Measurements from ENCODE around the gene SNRPD1. TPM values are rescaled to one million over a fixed set of nuclear protein-coding genes. Genes with fewer than 3 reads are reported as not detected.
"Not testable (repeated sequence)": the region's sequence is repeated elsewhere in the genome, so short reads cannot be mapped to it uniquely, and the experiment has no call there.

SNRPD1 gene
- total RNA-seq (2014; rRNA removed; shearing (Covaris generic)) = 64.1 and 68.4 TPM in 2 replicates
- 31.8 and 48.1 TPM in 2 replicates for polyA plus RNA-seq (2015; cell fraction: cytosol; rRNA removed)
- 7.7 and 9.8 TPM in 2 replicates for polyA plus RNA-seq (2015; cell fraction: nucleus; rRNA removed)

DNA sequence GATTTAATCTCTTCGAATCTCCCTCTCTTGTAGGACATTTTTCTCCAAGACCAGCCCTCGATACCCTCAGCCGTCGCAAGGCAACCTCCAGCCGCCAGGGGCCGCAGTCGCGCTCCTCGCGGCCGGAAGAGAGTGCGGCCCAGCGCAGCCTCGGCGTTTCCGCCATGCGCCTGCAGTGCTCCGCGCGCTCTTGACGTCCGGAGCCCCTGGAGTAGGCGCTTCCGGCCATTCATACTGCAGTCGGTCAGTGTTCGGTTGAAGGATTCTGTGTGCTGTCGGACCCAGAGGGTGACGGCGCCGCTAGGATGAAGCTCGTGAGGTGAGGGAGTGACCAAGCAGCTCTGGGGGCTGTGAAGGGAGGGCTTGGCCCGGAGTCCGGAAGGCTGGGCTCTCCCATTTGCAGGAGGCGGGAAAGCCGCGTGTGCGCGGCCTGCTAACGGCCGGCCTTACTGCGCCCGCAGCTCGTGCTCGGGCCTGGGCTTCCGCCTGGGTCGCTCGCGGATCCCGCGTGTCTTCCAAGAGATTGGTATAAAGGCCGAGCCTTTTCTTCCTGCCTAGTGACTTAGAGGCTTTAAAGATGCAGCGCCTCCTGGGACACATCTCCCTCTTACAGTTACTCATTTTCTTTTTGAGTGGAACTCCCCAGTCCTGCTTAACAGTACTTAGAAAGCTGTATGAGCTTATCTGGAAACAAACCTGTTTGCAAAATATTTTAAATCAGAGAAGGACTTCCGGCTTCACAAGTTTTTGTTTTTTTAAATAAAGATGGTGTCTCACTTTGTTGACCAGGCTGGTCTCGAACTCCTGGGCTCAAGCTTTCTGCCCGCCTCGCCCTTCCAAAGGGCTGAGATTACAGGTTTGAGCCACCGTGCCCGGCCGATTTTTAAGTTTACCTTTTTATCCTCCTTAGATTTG is at the start of gene SNRPD1:
TSS of gene SNRPD1 (plus strand) at position 190 of the 915 bp plus-strand sequence. CDS start at position 306, 116 bp downstream.
- in situ Hi-C loops (cut with HindIII; ENCODE audit: low pct_unique_long_range_greater_than_20kb, low sequenced_read_pairs) = no loop called here
- peak; percentile 89 for DNase-seq (ENCODE audit: low read depth, low spot score)

DNA sequence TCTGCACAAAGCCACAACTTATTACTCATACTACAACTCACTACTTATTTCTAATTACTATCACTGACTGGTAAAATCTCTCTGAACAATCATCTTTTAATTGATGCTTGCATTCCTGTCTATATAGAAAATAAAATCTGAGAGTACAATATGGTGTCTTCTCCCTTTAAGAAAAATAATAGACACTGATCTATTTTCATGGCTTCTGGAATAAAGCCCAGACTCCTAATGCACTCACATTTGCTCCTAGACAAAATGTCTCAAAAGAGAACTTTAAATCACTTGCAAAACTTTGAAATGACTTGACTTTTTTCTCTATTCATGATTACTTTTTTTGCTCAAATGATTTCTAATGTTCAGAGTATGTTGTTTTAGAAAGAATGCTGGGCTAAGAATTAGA is 40.3 kb upstream of the SNRPD1 start:
- in situ Hi-C loops (cut with HindIII; ENCODE audit: low pct_unique_long_range_greater_than_20kb, low sequenced_read_pairs) = no loop called here
- no peak for DNase-seq (ENCODE audit: low read depth, low spot score)

DNA sequence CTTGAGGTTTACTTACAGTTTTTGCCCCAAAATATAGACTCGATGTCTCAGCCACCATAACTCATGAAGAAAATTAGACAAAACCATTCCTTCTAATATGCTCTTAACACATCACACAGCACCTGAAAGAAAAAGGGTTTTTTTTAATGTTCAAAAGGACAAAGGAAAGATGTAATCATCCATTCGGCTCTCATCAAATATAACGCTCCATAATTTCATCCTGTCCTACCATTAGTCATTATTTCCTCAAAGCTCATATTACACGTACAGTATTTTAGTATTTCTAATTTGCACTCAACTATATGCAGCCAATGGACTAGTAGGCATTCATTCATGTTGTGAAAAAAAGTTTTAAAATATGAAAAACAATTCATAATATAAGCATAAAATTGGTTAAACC is 36.5 kb upstream of the SNRPD1 start:
- in situ Hi-C loops (cut with HindIII; ENCODE audit: low pct_unique_long_range_greater_than_20kb, low sequenced_read_pairs) = no loop called here

DNA sequence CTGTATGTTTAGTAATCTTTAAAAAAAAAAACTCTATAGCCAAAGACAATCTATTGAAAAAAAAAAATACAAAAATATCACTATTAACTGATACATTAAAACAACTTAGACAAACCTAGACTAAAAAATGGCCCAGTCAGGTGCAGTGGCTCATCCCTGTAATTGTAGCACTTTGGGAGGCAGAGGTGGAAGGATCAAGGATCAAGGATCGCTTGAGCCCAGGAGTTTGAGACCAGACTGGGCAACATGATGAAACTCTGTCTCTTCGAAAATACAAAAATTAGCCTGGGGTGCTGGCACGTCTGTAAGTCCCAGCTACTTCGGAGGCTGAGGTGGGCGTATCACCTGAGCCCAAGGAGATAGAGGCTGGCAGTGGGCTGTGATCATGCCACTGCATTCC is 27.7 kb upstream of the SNRPD1 start:
- no peak for DNase-seq (ENCODE audit: low read depth, low spot score)
- in situ Hi-C loops (cut with HindIII; ENCODE audit: low pct_unique_long_range_greater_than_20kb, low sequenced_read_pairs) = no loop called here

More for the DNA sequence above, 36.5 kb upstream of the SNRPD1 start:
- no peak for DNase-seq (ENCODE audit: low read depth, low spot score)

DNA sequence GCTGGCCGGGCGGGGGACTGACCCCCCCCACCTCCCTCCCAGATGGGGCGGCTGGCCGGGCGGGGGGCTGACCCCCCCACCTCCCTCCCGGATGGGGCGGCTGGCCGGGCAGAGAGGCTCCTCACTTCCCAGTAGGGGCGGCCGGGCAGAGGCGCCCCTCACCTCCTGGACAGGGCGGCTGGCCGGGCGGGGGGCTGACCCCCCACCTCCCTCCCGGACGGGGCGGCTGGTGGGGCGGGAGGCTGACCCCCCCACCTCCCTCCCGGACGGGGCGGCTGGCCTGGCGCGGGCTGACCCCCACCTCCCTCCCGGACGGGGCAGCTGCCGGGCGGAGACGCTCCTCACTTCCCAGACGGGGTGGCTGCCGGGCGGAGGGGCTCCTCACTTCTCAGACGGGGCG is 19.8 kb upstream of the SNRPD1 start:
- in situ Hi-C loops (cut with HindIII; ENCODE audit: low pct_unique_long_range_greater_than_20kb, low sequenced_read_pairs); DNase-seq (ENCODE audit: low read depth, low spot score): not testable (repeated sequence)

DNA sequence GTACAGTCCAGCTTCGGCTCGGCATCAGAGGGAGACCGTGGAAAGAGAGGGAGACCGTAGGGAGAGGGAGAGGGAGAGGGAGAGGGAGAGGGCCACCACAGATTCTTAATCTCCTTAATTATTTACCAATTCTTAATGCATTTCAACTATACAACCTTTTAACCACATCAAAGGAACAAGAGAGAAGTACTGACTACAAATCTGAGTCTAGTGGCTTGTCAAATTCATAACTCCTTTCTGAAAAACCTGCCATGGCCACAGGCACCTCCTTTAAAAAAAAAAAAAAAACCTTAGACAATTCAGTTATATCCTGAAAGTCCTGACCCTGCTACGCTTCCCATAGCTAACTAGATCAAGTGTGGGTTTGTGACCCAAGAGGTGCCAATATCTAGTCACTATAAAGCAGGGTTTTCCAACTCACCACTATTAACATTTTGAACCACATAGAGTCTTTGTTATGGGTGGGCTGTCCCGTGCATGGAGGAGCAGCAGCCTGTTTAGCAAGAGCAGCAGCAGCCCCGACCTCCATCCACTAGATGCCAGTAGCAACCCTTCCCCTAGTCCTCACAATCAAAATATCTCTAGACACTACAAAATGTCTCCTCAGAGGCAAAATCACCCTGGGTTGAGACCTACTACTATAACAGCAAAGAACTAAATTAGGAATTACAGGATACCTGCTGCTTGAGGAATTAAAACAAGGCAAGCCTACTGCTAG is 18.4 kb upstream of the SNRPD1 start:
- DNase-seq (ENCODE audit: low read depth, low spot score) = no peak
- in situ Hi-C loops (cut with HindIII; ENCODE audit: low pct_unique_long_range_greater_than_20kb, low sequenced_read_pairs) = no loop called here

DNA sequence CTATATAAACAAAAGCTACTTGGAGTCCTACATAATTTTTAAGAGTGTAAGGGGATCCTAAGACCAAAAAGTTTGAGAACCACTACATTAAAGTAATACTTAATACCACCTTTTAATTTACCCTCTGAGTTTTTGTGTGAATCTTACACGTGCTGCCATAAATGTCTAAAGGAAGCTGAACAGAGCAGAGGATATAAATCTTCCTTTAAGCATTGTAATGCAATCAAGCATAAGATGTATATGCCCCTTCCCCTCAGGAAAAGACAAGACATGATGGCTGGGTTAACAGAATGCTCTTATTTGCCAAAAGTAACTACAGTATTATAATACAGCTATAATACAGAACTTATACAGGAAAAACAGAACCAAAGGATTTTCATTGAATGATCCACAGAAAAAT is 14.5 kb upstream of the SNRPD1 start:
- DNase-seq (ENCODE audit: low read depth, low spot score) = no peak
- in situ Hi-C loops (cut with HindIII; ENCODE audit: low pct_unique_long_range_greater_than_20kb, low sequenced_read_pairs) = no loop called here

DNA sequence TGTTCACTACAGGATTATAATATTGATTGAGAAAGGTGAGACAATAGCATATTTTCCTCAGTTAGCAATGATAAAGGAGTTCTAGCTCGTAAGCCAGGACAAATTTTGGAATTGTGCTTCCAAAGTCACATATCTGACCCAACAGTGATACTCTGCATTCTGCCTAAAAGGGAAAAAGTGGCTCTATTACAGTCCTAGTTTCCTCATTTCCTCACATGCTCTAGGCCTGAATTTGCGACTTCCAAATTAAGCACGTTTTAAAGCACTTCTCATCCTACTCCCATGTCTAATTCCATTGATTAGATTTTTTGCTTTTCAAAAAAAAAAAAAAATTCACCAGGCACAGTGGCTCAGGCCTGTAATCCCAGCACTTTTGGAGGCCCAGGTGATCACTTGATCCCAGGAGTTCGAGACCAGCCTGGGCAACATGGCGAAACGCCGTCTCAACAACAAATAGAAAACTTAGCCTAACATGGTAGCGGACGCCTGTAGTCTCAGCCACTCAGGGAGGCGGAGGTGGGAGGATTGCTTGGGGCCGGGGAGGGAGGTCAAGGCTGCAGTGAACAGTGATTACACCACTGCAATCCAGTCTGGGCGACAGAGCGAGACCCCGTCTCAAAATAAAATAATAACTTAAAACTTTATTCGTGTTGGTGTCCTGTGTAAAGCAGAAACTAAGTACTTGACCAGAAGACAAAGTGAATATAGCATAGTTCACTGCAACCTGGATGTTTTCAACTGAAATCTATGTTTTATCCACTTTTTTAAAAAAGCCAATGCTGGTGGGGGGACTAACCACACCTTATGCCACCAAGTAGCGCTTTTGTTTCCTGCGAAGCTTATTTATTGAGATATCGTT is 13.2 kb upstream of the SNRPD1 start:
- peak; percentile 65 for DNase-seq (ENCODE audit: low read depth, low spot score)

DNA sequence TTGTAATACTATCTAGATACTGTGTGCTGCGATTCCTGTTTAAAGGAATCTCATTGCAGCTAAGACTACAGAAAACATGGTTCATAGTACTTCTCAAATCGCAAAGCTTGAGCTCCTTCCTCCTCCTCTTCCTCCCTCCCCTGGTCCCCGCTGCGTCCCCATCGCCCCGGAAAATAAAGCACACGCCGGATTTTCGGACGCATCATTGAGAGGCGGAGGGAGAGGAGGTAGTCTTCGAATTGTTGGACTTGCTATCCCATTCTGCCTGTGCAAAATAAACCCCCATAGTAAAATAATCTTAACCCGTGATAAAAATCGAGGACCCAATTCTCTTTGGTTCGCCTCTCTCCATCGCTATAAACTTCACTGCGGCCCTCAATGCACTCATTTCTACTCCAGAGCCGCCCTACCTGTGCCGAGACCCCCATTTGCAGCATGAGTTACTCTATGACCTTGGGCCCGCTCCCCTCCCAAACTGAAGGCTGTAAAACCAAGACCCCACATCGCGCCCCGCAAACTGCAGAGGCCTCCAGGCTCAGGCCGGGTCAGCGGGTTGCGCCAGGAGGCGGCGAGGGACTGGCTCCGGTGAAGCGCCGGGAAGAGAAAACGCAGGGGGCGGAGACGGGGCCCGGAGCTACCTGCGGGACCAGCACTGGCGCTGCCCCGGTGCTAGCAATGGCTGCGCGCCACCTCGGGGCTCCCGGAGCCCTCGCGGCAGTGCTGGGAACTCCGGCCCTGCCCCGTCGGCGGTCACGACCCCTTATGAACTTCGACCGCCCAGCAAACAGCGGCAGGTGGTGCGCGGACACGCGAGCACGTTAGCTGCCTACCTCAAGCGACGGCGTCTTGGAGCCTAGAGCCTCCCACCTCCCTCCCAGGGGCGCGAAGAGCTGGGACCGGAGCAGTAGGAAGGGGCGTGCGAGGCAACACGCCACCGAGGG is 12.3 kb upstream of the SNRPD1 start:
- no peak for DNase-seq (ENCODE audit: low read depth, low spot score)
- in situ Hi-C loops (cut with HindIII; ENCODE audit: low pct_unique_long_range_greater_than_20kb, low sequenced_read_pairs) = no loop called here

More for the DNA sequence above, 13.2 kb upstream of the SNRPD1 start:
- in situ Hi-C loops (cut with HindIII; ENCODE audit: low pct_unique_long_range_greater_than_20kb, low sequenced_read_pairs) = no loop called here

DNA sequence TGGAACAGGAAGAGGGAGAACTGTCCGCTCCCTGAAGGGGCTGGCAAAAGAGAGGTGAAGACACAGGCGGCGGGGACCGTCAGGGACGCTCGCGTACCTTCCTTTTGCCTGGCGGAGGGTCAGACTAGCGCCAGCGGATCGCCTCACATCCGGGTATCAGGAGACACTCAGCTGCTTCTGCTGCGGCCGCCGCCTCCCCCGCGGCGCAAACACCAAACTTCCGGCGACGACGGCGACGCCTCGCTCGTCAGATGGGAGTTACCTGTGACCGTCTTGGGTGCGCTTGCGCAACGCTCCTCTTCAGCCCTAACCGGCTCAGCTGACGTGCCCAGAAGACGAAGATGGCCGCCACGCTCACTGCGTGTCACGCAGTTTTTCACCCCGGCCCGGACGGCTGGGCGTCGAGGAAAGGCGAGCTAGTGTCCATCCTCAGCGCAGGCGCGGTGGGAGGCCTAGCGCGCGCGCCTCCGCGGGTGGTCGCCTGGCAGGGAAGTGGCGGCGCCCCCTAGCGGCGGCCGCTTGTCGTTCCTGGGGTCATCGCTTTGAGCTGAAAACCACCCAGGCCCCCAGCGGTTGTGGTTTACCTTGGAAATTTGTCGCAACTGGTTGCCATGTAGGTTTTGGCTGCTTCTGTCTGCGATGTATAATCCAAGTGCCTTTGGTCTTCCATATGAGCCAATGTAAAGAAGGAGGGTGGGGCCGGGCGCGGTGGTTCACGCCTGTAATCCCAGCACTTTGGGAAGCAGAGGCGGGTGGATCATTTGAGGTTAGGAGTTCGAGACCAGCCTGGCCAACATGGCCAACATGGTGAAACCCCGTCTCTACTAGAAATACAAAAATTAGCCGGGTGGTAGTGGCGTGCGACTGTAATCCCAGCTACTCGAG is 11.3 kb upstream of the SNRPD1 start, which contains the start of gene ESCO1:
TSS of gene ESCO1 (minus strand) at position 179 of the 885 bp plus-strand sequence. CDS start 25,861 bp downstream, outside the sequence.
- DNase-seq (ENCODE audit: low read depth, low spot score) = peak; percentile 98
- in situ Hi-C loops (cut with HindIII; ENCODE audit: low pct_unique_long_range_greater_than_20kb, low sequenced_read_pairs) = no loop called here

DNA sequence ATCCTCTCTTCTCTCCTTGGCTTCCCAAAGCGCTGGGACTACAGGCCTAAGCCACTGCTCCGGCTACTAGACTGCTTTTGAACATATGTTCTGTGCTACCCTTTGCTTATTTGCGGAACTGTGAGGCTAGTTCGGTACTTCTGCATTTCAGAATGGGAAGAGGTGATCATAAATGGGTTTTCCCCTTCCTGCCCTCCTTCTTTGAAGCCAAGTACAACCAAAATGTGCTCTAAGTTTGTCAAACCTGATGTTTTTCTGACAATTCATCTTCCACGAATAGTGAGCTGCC is 9.9 kb upstream of the SNRPD1 start:
- in situ Hi-C loops (cut with HindIII; ENCODE audit: low pct_unique_long_range_greater_than_20kb, low sequenced_read_pairs) = no loop called here
- no peak for DNase-seq (ENCODE audit: low read depth, low spot score)

DNA sequence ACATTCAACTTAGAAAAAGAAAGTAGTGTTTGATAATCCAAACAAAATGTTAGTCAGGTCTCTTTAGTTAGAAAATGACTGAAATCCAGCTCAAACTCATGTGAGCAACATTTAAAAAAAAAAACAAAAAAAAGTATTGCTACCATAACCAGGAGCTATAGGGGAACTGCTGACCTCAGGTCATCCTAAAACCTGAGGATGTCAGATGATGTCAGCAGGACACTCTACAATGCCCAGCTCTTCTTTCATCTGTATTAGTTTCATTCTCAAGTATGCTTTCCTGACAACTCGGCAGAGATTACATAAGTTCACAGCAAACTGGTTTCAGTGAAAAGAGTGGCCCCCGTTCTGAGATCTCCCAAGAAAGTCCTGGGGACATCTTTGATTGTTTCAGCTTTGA is 7.4 kb upstream of the SNRPD1 start:
- in situ Hi-C loops (cut with HindIII; ENCODE audit: low pct_unique_long_range_greater_than_20kb, low sequenced_read_pairs) = no loop called here
- peak; percentile 45 for DNase-seq (ENCODE audit: low read depth, low spot score)

DNA sequence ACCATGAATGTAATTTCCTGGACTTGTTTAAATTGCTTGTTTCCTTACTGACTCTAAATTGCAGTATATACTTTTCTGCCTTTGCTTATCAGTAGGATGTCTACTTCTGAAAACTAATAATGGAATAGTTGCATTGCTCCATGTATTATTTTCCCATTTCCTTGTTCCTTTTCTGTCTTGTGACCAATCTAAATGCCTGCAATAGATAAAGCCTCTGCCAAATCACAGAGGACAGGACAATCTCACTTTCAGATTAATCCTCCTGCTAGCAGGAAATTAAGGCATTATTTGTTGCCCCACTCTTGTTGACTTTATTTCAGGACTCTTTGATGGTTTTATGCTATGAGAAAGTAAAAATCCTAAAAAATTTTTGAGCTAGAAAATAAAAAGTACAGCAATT is 6.9 kb upstream of the SNRPD1 start:
- DNase-seq (ENCODE audit: low read depth, low spot score) = no peak
- in situ Hi-C loops (cut with HindIII; ENCODE audit: low pct_unique_long_range_greater_than_20kb, low sequenced_read_pairs) = no loop called here

DNA sequence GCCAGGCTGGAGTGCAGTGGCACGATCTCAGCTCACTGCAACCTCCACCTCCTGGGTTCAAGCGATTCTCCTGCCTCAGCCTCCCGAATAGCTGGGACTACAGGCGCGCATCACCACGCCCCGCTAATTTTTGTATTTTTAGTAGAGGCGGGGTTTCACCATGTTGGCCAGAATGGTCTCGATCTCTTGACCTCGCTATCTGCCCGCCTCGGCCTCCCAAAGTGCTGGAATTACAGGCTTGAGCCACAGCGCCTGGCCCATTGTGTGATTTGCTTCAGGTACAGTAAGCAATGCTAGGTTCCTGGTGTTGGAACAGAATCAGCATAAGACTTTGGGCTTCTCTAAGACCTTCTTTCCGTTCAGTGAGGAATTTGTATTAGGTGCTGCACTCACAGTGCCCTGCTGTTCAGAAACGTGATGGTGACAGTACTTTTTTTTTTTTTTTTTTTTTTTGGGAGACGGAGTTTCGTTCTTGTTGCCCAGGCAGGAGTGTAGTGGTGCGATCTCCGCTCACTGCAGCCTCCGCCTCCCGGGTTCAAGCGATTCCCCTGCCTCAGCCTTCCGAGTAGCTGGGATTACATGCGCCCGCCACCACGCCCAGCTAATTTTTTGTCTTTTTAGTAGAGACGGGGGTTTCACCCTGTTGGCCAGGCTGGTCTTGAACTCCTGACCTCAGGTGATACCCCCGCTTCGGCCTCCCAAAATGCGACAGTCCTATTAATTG is 551 bp upstream of the SNRPD1 start:
- in situ Hi-C loops (cut with HindIII; ENCODE audit: low pct_unique_long_range_greater_than_20kb, low sequenced_read_pairs); DNase-seq (ENCODE audit: low read depth, low spot score): not testable (repeated sequence)

DNA sequence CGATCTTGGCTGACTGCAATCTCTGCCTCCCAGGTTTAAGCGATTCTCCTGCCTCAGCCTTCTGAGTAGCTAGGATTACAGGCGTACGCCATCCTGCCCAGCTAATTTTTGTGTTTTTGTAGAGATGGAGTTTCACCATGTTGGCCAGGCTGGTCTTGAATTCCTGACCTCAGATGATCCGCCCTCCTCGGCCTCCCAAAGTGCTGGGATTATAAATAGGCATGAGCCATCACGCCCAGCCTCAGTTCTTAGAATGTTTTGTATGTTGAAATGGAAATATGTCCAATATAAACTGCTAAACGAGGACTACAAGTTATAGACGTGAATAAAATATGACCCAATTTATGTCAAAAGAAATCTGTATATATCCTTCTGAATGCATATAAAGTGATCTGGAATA is 9.5 kb downstream of the SNRPD1 start:
- DNase-seq (ENCODE audit: low read depth, low spot score) = not testable (repeated sequence)

More for the DNA sequence above, 9.5 kb downstream of the SNRPD1 start:
- in situ Hi-C loops (cut with HindIII; ENCODE audit: low pct_unique_long_range_greater_than_20kb, low sequenced_read_pairs) = not testable (repeated sequence)
